ENCODE results near the gene ZNF330. TPM values are rescaled to one million over a fixed set of nuclear protein-coding genes. Genes with fewer than 3 reads are reported as not detected.

ZNF330 gene
- total RNA-seq, 4 donors from 2014 or later, result 14.3 to 17.9 (median 16.5) TPM

DNA sequence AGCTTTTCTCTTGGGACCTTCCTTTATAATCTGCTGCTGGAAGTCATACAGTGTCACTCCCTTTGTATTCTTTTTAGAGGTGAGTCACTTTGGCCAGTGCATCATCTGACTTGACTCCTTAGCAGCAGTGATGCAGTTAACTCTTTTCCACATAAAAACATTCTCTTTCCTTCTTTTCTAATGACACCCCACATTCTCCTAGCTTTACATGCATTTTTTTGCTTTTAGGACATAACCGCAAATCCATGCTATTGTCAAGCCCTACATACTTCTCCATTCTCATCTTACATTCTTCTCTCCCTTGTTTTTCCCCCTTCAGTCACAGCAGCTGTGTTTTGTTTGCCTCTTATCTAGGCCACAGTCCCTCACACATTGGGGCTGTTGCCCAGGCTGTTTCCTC, 55.1 kb downstream of the ZNF330 start:
- DNase-seq (ENCODE audit: low spot score in 2 of 2), result no peak
- 78% methylated on average over 1 of the region's 1 CpG for WGBS
- no peaks in the 10 kb centered on the region for H3K36me3 ChIP-seq
- TF ChIP-seq EP300 (IDR thresholded peaks at IDR 0.05) (no peak), POLR2AphosphoS5 (IDR thresholded peaks at IDR 0.05) (no peak)
- no peaks in the 10 kb centered on the region for H3K27me3 ChIP-seq
- H3K4me1 ChIP-seq, result no peaks in the 10 kb centered on the region
- no peak overlapping the region for H3K4me3 ChIP-seq
- H3K27ac ChIP-seq, result no peak overlapping the region
- H3K9me3 ChIP-seq, result no peaks in the 10 kb centered on the region

DNA sequence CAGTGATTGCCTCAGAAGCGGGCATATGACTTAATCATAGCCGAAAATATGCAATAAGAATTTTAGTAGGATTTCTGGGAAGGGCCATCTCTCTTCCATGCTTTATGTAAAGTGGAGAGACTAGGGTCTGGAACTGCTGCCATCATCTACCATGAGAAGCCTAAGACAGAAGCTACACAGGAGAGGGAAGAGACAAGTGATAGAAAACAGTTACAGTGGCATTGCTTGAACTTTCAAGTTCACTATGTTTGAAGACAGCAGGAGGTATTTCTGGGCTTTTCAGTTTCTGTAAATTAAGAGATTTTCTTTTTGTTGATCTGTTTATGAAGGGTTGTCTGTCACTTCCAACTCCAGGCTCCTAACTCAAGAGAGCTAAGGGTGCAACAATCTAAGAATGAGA, 62.5 kb downstream of the ZNF330 start:
- 92% methylated on average over 2 of the region's 2 CpGs for whole genome bisulfite sequencing

DNA sequence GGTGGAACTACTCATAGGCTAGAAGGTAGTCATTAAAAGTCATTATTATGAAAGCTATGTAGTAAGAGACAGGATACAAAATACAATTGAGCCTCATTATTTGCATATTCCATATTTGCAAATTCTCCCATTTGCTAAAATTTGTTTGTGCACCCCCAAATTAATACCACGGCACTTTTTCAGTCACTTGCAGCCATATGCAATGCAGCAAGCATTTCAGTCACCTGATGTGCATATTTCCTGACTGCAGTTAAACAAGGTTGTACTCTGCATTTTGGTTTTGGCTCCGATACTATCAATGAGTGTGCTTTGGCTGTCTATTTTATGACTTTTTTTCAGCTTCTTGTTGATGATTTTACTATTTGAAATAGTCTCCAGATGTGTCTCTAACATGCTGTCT, 62.9 kb downstream of the ZNF330 start:
- Histone ChIP-seq H3K27ac (no peak overlapping the region), H3K4me3 (no peak overlapping the region), H3K27me3 (no peaks in the 10 kb centered on the region), H3K9me3 (no peaks in the 10 kb centered on the region), H3K4me1 (no peaks in the 10 kb centered on the region), H3K36me3 (no peaks in the 10 kb centered on the region)
- 83% methylated on average over 2 of the region's 2 CpGs for whole genome bisulfite sequencing
- DNase-seq (ENCODE audit: low spot score in 2 of 2), result no peak
- TF ChIP-seq, protein P1, sequence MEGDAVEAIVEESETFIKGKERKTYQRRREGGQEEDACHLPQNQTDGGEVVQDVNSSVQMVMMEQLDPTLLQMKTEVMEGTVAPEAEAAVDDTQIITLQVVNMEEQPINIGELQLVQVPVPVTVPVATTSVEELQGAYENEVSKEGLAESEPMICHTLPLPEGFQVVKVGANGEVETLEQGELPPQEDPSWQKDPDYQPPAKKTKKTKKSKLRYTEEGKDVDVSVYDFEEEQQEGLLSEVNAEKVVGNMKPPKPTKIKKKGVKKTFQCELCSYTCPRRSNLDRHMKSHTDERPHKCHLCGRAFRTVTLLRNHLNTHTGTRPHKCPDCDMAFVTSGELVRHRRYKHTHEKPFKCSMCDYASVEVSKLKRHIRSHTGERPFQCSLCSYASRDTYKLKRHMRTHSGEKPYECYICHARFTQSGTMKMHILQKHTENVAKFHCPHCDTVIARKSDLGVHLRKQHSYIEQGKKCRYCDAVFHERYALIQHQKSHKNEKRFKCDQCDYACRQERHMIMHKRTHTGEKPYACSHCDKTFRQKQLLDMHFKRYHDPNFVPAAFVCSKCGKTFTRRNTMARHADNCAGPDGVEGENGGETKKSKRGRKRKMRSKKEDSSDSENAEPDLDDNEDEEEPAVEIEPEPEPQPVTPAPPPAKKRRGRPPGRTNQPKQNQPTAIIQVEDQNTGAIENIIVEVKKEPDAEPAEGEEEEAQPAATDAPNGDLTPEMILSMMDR (IDR thresholded peaks at IDR 0.05), result no peak
- TF ChIP-seq EP300 (IDR thresholded peaks at IDR 0.05), result no peak
- TF ChIP-seq POLR2AphosphoS5 (IDR thresholded peaks at IDR 0.05), result no peak
- TF ChIP-seq POLR2A (IDR thresholded peaks at IDR 0.05), result no peak

More for the DNA sequence above, 62.5 kb downstream of the ZNF330 start:
- no peaks in the 10 kb centered on the region for H3K36me3 ChIP-seq
- H3K27ac ChIP-seq, result no peak overlapping the region
- no peak overlapping the region for H3K4me3 ChIP-seq
- TF ChIP-seq EP300 (IDR thresholded peaks at IDR 0.05) (no peak), POLR2A (IDR thresholded peaks at IDR 0.05) (no peak), POLR2AphosphoS5 (IDR thresholded peaks at IDR 0.05) (no peak)
- TF ChIP-seq, protein P1 (IDR thresholded peaks at IDR 0.05), result no peak
- DNase-seq (ENCODE audit: low spot score in 2 of 2), result no peak
- no peaks in the 10 kb centered on the region for H3K4me1 ChIP-seq
- no peaks in the 10 kb centered on the region for H3K9me3 ChIP-seq
- H3K27me3 ChIP-seq, result no peaks in the 10 kb centered on the region

Other genes with a start within 250 kb of the ZNF330 start
- gene RNF150, start 87.4 kb upstream of the ZNF330 start, total RNA-seq, result 1 to 10 TPM in 3 of 4 donors, under 1 TPM in 1; 0.83 to 4.0 (median 2.6) TPM

Data from suprapubic skin (tissue), 4 donors.